GM18505 (cell line): ENCODE results near the gene DNER.
"Not testable (repeated sequence)": the region's sequence is repeated elsewhere in the genome, so short reads cannot be mapped to it uniquely, and the experiment has no call there.

ENCODE experiments used
- ATAC-seq: cut with Tn5 transposase; IDR thresholded peaks from one replicate; pipeline ENCODE4 v1.9.1; 2021; ENCODE audit not compliant: unreplicated experiment
- POLR2A ChIP-seq: IDR thresholded peaks from 4 replicates; pipeline ENCODE4 v1.6.1; 2011; ENCODE audit warnings: borderline replicate concordance; ENCODE audit not compliant: insufficient read depth, insufficient read length; ENCODE audit errors: extremely low read depth

The DNER gene

GRCh38 chr2:229714080-229714735 lies at the start of gene DNER:
DNER (minus strand) TSS chr2:229714555; CDS start chr2:229714423, 132 bp downstream.
- TF ChIP-seq POLR2A: no peak
- ATAC-seq: peak; percentile 88

- no peak for ATAC-seq
- TF ChIP-seq POLR2A: no peak
Observed at GRCh38 chr2:229761663-229762062, 47.3 kb upstream of the DNER start.

- ATAC-seq: not testable (repeated sequence)
Observed at GRCh38 chr2:229757462-229757861, 43.1 kb upstream of the DNER start.

GRCh38 chr2:229752970-229753729 lies 38.8 kb upstream of the DNER start:
- ATAC-seq: no peak

GRCh38 chr2:229749779-229750178 lies 35.4 kb upstream of the DNER start:
- TF ChIP-seq POLR2A: no peak
- no peak for ATAC-seq

More at GRCh38 chr2:229752970-229753729, 38.8 kb upstream of the DNER start:
- TF ChIP-seq POLR2A: no peak

GRCh38 chr2:229748950-229749349 lies 34.6 kb upstream of the DNER start:
- no peak for TF ChIP-seq POLR2A
- ATAC-seq: no peak

- ATAC-seq: not testable (repeated sequence)
Observed at GRCh38 chr2:229742691-229743090, 28.3 kb upstream of the DNER start.

GRCh38 chr2:229740279-229740678 lies 25.9 kb upstream of the DNER start:
- TF ChIP-seq POLR2A: no peak
- ATAC-seq: no peak

GRCh38 chr2:229738024-229738625 lies 23.8 kb upstream of the DNER start:
- no peak for TF ChIP-seq POLR2A
- no peak for ATAC-seq

- no peak for ATAC-seq
- TF ChIP-seq POLR2A: no peak
Observed at GRCh38 chr2:229734410-229734809, 20.1 kb upstream of the DNER start.

- ATAC-seq: no peak
- no peak for TF ChIP-seq POLR2A
Observed at GRCh38 chr2:229733611-229734245, 19.4 kb upstream of the DNER start.

- no peak for ATAC-seq
- no peak for TF ChIP-seq POLR2A
Observed at GRCh38 chr2:229732897-229733296, 18.5 kb upstream of the DNER start.

- no peak for TF ChIP-seq POLR2A
- ATAC-seq: no peak
Observed at GRCh38 chr2:229731916-229732315, 17.6 kb upstream of the DNER start.

GRCh38 chr2:229731363-229731762 lies 17.0 kb upstream of the DNER start:
- ATAC-seq: no peak

GRCh38 chr2:229728370-229728769 lies 14.0 kb upstream of the DNER start:
- no peak for ATAC-seq
- TF ChIP-seq POLR2A: no peak

More at GRCh38 chr2:229731363-229731762, 17.0 kb upstream of the DNER start:
- no peak for TF ChIP-seq POLR2A
